Left kidney (tissue), 2 donors: ENCODE measurements around the gene TMC3. TPM values are rescaled to one million over a fixed set of nuclear protein-coding genes. Genes with fewer than 3 reads are reported as not detected.
"Not testable (repeated sequence)": the region's sequence is repeated elsewhere in the genome, so short reads cannot be mapped to it uniquely, and the experiment has no call there.

Experiments used
- DNase-seq: peaks from one replicate; pipeline ENCODE4 v3.0.0-alpha.2; 2013
- polyA plus RNA-seq: library from polyadenylated mRNA; unstranded; fragments of 120-200 nt; gene quantifications from one replicate; pipeline ENCODE4 v1.2.1, GENCODE V29; 2013; ENCODE audit not compliant: insufficient read length

TMC3 gene
- polyA plus RNA-seq, 1 donor: 0.17 TPM

DNA sequence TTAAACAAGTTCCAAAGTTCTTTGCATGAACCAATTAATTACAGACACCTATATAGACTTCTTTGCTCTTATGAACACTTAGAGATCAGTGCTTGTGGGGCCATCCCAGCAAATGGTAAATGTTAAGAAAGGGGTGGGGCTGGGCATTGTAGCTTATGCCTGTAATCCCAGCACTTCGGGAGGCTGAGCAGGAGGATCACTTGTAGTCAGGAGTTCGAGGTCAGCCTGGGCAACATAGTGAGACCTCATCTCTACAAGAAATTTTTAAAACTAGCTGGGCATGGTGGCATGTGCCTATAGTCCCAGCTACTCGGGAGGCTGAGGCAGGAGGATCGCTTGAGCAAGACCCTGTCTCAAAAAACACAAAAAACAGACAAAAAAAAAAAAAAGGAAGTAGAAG is 30.6 kb downstream of the TMC3 start:
- no peak for DNase-seq

- no peak for DNase-seq
These were observed 32.7 kb downstream of the TMC3 start for GRCh38 chr15:81341351-81341750.

DNA sequence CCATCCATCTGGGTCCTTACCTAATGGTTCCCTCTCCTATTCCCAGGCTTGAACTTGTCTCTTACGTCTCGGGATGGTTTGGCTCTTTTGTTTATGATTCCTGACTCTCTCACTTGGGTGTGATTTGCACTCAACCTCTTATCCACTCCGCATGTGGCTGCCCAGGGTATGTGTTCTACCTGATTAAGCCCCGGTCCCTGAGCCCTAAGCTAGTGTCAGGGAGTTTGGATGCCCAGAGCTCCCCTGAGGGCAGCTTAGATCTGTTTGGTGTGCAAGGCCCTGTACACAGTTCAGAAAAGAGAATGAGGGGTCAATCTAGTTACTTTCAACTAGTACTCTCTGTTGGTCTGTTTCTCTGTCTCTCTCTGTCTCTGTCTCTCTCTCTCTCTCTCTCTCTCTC is 34.2 kb downstream of the TMC3 start:
- DNase-seq: no peak

DNA sequence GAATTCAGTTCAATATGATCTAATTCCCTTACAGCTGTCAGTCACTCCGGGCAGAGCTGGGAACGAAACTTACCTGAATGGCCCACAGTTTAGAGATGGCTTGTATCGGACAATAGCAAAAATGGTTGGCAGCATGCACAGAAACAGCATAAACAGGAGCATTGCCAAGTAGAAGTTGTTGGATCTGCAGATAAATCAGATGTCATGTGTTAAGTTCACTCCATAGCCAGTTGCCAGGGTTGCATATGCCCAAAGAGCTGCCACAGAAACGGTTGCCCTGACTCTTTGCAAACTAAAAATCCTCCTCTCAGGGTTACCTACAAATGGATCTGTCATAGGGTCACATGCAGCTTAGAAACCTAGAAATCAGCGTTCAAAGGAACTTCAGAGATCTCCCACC is 34.7 kb downstream of the TMC3 start:
- DNase-seq: no peak

DNA sequence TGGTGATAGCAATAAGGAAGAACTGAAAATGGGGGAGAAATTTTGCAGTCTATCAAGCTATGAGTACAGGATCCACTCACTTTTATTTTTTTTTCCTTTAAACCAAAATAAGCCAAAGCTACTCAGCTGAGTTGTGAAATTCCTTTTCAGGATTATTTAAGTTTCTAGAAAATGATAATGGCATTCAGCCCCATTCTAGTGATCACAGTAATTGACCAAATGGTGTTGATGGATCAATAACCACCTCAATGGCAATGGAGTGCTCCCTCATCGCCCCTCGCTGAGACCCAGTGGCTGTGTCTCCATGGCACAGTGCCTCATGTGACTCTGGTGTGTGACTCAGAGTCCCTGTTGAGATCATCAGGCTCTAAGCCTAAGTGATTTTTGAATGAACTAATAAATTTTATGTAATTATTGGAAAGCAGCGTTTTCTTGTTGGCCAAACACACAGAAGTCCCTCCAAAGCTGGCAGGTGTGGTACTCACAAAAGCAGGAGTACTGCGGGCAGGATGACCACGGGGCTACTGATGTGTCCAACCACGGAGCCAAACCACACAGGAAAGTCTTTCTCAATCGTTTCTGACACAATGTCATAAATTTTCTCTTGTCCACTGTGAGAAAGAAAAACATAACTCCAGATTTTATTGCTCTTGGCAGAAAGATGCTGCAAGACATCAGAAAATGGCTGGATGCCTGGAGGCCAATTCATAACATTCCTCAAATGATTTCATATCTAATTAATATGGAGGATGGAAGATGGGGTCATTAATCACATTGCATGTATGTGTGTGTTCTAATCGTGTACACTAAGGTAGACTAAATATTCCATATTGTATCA is 35.6 kb downstream of the TMC3 start:
- peak; percentile 13 for DNase-seq

GRCh38 chr15:81337713-81338157 is 36.3 kb downstream of the TMC3 start:
- DNase-seq: no peak

DNA sequence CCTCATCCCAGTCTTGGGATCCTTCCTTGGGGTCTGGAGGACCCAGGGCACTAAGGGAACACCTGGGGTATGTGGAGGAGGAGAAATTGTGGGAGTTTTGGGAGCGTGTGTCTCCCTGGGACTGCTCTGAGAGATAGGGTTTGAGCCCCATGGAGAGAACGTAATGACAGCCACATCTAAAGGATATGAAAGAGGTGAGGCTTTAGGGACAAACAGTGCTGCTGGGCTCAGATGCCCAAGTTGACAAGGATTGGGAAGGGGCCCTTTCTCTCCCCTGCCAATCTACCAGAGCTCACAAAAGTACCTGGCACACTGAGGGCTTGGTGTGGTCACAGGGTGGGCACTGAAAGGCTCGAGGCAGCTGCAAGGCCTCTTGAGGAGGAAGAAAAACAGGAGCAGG is 36.8 kb downstream of the TMC3 start:
- no peak for DNase-seq

GRCh38 chr15:81336568-81336967 is 37.4 kb downstream of the TMC3 start:
- DNase-seq: no peak

- DNase-seq: no peak
These were observed 38.4 kb downstream of the TMC3 start for GRCh38 chr15:81335631-81336030.

- no peak for DNase-seq
These were observed 39.1 kb downstream of the TMC3 start for GRCh38 chr15:81334768-81335435.

DNA sequence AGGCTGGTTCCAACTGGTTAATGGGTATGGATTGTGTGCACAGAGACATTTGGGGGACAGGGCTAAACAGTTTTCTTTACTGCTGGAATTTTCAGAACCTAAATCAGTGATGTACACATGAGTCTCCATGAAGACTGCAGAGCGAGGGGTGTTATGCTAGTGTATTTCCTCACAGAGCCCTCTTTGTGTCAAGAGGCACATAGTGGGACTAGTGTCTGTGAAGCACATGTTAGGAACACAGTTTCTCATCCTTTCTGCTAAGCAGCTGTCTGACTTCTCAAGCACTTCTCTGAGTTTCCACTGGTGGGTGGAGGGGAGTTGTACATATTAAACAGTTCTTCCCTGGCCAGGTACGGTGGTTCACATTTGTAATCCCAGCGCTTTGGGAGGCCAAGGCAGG is 40.6 kb downstream of the TMC3 start:
- DNase-seq: no peak

DNA sequence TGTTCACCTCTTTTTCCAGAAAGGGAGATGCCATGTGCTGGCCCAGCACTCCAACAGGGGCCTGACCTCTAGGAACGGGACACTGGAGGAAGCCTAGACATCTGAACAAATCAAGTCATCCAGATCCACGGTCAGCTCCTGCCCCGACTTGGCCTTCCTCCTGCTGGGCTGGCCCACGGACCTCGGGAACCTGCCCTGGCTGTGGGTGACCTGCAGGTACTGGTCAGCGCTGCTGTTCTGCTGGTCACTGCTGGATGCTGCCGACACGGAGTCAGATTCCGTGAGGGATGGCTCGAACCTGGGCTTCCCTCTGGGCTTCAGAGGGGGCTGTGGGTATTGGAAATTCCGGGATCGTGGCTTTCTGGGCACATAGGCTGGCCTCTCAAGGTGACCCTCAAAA is 41.7 kb downstream of the TMC3 start:
- no peak for DNase-seq

DNA sequence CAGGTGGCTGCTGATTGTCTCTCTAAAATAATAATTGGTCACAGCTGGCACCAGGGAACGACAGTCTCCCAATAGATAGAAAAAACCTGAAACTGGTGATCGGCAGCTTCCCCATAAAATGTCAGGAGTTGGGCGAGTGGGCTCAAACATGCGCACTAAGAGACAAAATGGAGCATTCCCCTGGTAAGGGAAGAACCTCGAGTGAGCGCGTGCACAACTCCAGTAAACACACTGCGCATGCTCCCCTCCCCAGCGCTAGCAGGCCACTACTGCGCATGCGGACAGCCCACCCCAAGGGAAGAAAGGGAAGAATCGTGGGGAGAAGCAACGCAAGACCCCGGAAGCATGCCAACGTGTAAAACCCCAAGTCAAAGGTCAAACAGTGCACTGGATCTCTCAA is 42.4 kb downstream of the TMC3 start:
- DNase-seq: no peak

DNA sequence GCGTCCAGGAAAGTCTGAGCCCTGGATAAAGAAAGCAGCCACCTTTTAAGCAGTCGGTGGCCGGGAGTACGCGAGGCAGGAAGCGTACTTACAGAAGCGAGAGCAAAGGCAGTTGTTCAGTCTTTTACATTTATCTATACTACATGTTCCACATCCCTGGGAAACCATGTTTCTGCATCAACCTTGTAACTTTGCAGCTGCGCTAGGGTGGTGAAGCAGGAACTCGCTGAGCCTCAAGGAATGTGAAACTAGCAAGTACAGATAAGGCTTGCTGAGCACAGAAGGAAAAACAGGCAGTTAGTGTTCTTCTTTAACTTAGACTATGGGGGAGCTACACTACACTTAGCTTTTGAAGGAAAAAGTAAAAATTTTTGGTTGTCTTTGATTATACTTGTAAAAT is 42.9 kb downstream of the TMC3 start:
- DNase-seq: not testable (repeated sequence)

DNA sequence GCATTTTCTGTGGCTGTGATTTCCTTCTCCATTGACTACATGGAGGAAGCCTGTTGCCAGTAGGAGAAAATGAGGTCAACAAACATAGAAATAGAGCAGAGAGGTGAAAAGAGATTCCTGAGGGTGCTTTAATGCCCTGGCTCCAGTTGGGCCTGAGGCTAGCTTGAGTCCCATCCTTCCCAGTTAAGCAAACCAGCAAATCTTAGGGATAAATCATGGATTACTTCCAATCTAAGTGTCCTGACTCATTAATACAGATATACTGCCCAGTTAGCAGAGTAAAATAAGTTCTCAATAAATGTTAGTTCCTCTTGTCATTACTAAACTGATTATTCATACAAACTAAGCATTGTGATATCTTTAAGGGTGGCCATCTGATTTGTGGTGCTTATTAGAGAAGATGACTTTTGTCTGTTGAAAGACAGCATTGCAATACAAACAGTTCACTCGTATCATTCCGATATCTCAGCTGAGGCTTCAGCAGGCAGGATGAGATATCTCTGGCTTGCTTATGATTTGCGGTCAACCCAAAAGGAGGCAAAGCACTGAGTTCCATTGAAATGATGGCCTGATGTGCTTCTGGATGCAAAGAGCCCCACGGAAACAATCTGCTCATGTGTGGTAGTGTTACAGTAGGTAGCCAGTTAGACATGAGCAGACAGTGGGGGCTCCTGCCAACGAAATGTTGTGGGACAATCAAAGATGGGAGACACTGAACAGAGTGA is 43.5 kb downstream of the TMC3 start:
- no peak for DNase-seq

GRCh38 chr15:81329446-81329845 is 44.6 kb downstream of the TMC3 start:
- no peak for DNase-seq

DNA sequence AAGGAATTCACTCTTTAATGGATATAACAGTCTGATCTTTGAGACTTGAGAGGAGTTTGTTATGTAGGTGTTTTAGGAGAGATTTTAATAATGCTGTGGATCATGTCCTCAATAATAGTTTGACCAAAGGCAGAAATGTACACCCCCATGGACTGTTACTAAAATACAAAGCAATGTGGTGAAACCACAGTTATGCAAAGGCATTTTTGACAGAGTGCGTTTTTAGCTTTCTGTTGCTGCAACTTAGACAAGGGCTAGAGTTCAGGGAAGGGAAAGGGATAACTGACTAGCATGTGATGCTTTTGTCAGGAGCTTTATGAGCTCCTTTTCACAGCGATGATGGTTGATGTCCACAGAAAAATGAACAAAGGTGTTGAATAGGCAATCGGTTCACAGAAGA is 46.5 kb downstream of the TMC3 start:
- DNase-seq: no peak

- no peak for DNase-seq
These were observed 47.4 kb downstream of the TMC3 start for GRCh38 chr15:81326466-81327212.

DNA sequence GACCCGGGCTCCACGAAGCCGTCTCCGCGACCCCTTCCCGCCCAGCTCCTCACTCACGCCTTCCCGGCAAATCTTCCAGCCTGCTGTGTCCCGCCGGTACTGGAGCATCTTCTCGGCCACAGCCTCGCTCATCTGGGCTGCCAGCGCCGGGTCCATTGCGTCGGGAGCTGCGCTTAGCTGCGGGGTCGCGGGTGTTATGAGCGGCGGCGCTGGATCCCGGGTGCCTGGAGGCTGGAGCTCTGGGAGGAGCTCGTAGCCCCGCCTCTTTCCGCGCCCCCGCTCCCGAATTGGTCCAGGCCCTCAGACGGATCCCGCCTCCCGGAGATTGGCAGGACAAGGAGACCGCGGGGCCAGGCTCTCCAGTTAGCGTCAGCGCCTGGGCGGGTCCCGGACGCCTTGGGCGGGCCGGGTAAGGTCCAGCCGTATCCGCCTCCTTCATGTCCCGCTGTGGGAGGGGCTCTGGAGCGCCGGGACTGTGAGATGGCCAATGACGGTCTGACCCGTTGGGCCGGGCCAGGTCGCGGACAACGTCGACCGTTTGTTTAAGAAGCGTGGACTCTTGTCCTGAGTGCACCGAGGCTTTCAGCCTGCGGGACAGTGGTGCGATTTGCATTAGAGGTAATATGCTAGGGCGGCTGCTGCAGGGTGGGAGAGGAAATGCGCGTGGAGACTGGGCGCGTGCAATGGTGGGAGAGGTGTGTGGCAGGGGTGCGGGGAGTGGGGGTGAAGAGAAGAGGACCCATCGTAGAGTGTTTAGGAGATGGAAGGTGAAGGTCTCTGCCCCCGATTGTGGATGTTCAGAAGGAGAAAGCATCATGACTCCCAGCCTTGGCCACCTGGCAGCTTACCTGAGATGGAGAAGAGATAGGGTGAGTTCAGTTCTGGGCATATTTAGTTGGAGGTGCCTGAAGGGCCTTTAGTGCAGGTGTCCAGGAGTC is 49.8 kb downstream of the TMC3 start, which contains the start of gene STARD5:
TSS of gene STARD5 (minus strand) at position 198 of the 938 bp plus-strand sequence. CDS start at position 156, 42 bp downstream.
- DNase-seq: peak; percentile 97

- no peak for DNase-seq
These were observed 50.5 kb downstream of the TMC3 start for GRCh38 chr15:81323559-81323943.

GRCh38 chr15:81322676-81323253 is 51.2 kb downstream of the TMC3 start:
- DNase-seq: no peak
